HepG2 (cell line): ENCODE data around the gene EPSTI1. TPM values are rescaled to one million over a fixed set of nuclear protein-coding genes. Genes with fewer than 3 reads are reported as not detected.

Experiments used
- CENPX ChIP-seq: sonication (generic); formaldehyde crosslinking; IDR thresholded peaks from 2 replicates; pipeline ENCODE4 v1.9.0; 2021; ENCODE audit warnings: mild to moderate bottlenecking, missing genetic modification reagents, moderate library complexity
- PAF1 ChIP-seq: IDR thresholded peaks from 2 replicates; pipeline ENCODE4 v1.6.1; 2016; ENCODE audit warnings: missing genetic modification reagents, missing compliant biosample characterization
- POLR2A ChIP-seq, 2 experiments: IDR thresholded peaks; 2 replicates each; pipeline ENCODE4 v1.6.1; 2011; ENCODE audit warnings: low read depth in 2 of 2, low read length in 2 of 2, mild to moderate bottlenecking in 1 of 2, moderate library complexity in 1 of 2; ENCODE audit not compliant: insufficient read depth in 1 of 2
- RAD21 ChIP-seq: fragments of 450-650 bp; formaldehyde crosslinking; IDR thresholded peaks from 2 replicates; pipeline ENCODE4 v1.5.0; 2020; ENCODE audit warnings: mild to moderate bottlenecking
- SMAD9 ChIP-seq: sonication (generic); formaldehyde crosslinking; IDR thresholded peaks from 2 replicates; pipeline ENCODE4 v1.5.1; 2020; ENCODE audit warnings: mild to moderate bottlenecking, missing genetic modification reagents
- SP4 ChIP-seq: sonication (generic); formaldehyde crosslinking; IDR thresholded peaks from 2 replicates; pipeline ENCODE4 v1.8.1; 2023; ENCODE audit warnings: mild to moderate bottlenecking, missing genetic modification reagents
- STAG1 ChIP-seq: sonication (generic); formaldehyde crosslinking; IDR thresholded peaks from 2 replicates; pipeline ENCODE4 v1.4.0; 2020; ENCODE audit warnings: missing genetic modification reagents
- SYNCRIP ChIP-seq: fragments of 200-400 bp; formaldehyde crosslinking; IDR thresholded peaks from 2 replicates; pipeline ENCODE4 v1.6.1; 2018; ENCODE audit warnings: mild to moderate bottlenecking, low read depth, low read length; ENCODE audit not compliant: insufficient read depth
- TOPORS ChIP-seq: sonication (generic); formaldehyde crosslinking; IDR thresholded peaks from 2 replicates; pipeline ENCODE4 v1.8.0; 2023; ENCODE audit warnings: mild to moderate bottlenecking, missing genetic modification reagents
- XRCC5 ChIP-seq: fragments of 200-400 bp; formaldehyde crosslinking; optimal IDR thresholded peaks from 2 replicates; pipeline ENCODE3; 2017; ENCODE audit warnings: mild to moderate bottlenecking, low read length
- ZFP36L1 ChIP-seq: sonication (generic); formaldehyde crosslinking; IDR thresholded peaks from 2 replicates; pipeline ENCODE4 v1.8.0; 2022; ENCODE audit warnings: mild to moderate bottlenecking, missing genetic modification reagents, moderate library complexity
- ZNF256 ChIP-seq: sonication (generic); formaldehyde crosslinking; conservative IDR thresholded peaks from 2 replicates; pipeline ENCODE4 v1.4.0; 2020; ENCODE audit warnings: missing genetic modification reagents
- ZNF646 ChIP-seq: sonication (generic); formaldehyde crosslinking; IDR thresholded peaks from 2 replicates; pipeline ENCODE4 v1.9.0; 2021; ENCODE audit warnings: mild to moderate bottlenecking, missing genetic modification reagents
- polyA plus RNA-seq, 8 experiments: library from polyadenylated mRNA; depleted of rRNA in 3 of 8; stranded (reverse) in 7 of 8; unstranded in 1 of 8; fragments of >200 nt; fragmentation: Illumina TruSeq in 4 of 8; extraction: Trizol in 4 of 8; gene quantifications; 2 replicates each; pipeline versions ENCODE4 v1.2.1 to v1.2.3, GENCODE V29; 2011 to 2016; ENCODE audit warnings: low read depth in 4 of 8, missing spikeins in 1 of 8, mixed read lengths in 1 of 8; ENCODE audit not compliant: insufficient read depth in 1 of 8
- total RNA-seq, 5 experiments: library from RNA; depleted of rRNA; stranded (reverse); fragments of >200 nt; fragmentation: Illumina TruSeq; extraction: Trizol; gene quantifications; 2 replicates each; pipeline ENCODE4 v1.2.3, GENCODE V29; 2016; ENCODE audit warnings: low read depth in 1 of 5

Gene EPSTI1
- total and polyA plus RNA-seq, 2 of the 13 experiments (the other 11 are each of a cell fraction or from before 2014, with no cell fraction given) = 0.03 TPM; not detected in 1

- no peak for TF ChIP-seq ZNF646 (CRISPR knock-in tag)
- TF ChIP-seq XRCC5 = peak; percentile 26
- TF ChIP-seq POLR2A (IDR thresholded peaks at IDR 0.05; ENCODE audit: insufficient read depth in 1 of 2, low read depth in 2 of 2, low read length in 2 of 2) = no peak
- no peak for TF ChIP-seq ZNF256 (CRISPR knock-in tag)
- TF ChIP-seq PAF1 (CRISPR knock-in tag) = no peak
- no peak for TF ChIP-seq CENPX
- peak; percentile 21; the same call in 1 of the 2 replicates for TF ChIP-seq RAD21 (CRISPR knock-in tag)
- TF ChIP-seq SYNCRIP = no peak
- TF ChIP-seq STAG1 (CRISPR knock-in tag) = peak; percentile 69
- TF ChIP-seq TOPORS (CRISPR knock-in tag) = no peak
- no peak for TF ChIP-seq ZFP36L1 (CRISPR knock-in tag)
- no peak for TF ChIP-seq SMAD9
- TF ChIP-seq SP4 = no peak
These were observed 22.4 kb downstream of the EPSTI1 start (continued) for GRCh38 chr13:42969565-42970172.
